Mucosa of descending colon (tissue), 3 donors: ENCODE measurements around the gene SFXN3. TPM values are rescaled to one million over a fixed set of nuclear protein-coding genes. Genes with fewer than 3 reads are reported as not detected.

Source experiments
- ATAC-seq: fragments of 200-7000 bp; cut with Tn5 transposase; one replicate; pipeline ENCODE4 v1.9.1; 2020; ENCODE audit warnings: mild to moderate bottlenecking, moderate library complexity
- DNase-seq, 3 donors: peaks; one replicate each; pipeline ENCODE4 v3.0.0-alpha.2; 2020
- H3K36me3 ChIP-seq: fragments of 200-600 bp; one replicate; pipeline ENCODE4 v1.8.0; 2021; ENCODE audit warnings: low read depth, mild to moderate bottlenecking
- H3K4me1 ChIP-seq: fragments of 200-600 bp; one replicate; pipeline ENCODE4 v1.8.0; 2021; ENCODE audit warnings: low read depth, mild to moderate bottlenecking
- H3K4me3 ChIP-seq: fragments of 200-600 bp; one replicate; pipeline ENCODE4 v1.8.0; 2021; ENCODE audit warnings: mild to moderate bottlenecking
- H3K9me3 ChIP-seq: fragments of 200-600 bp; one replicate; pipeline ENCODE4 v1.8.0; 2021; ENCODE audit warnings: mild to moderate bottlenecking
- intact Hi-C, 2 donors: fragments of 100-400 bp; cut with DNase I in 1 of 2; cut with micrococcal nuclease in 1 of 2; formaldehyde crosslinking; loops; one replicate each; pipeline versions ENCODE4 v1.11.0 to v1.11.1; 2022; cut with DNase I, micrococcal nuclease
- total RNA-seq, 3 donors: library from RNA; stranded (reverse); fragmentation: NEBNext Ultra II Directional in 2 of 3; extraction: Animal tissue kit (Norgen Biotek cat#: 25700) in 2 of 3; gene quantifications; one replicate each; pipeline versions ENCODE4 v1.2.1 to v1.2.4, GENCODE V29; 2021 to 2023
- TF ChIP-seq, protein P1 (sequence below): fragments of 200-600 bp; IDR thresholded peaks from one replicate; pipeline ENCODE4 v1.8.0; 2022; ENCODE audit warnings: antibody characterized with exemption, mild to moderate bottlenecking
- donor health status: DM: no; HTN: no; CAD: no; lungs with moderate emphysema.
- donor health status: DM: no; HTN: no; CAD: no.
- donor health status: DM: no; HTN: yes; CAD: no.

Gene SFXN3
- total RNA-seq, 3 donors from 2014 or later, result 8.7 to 28.7 (median 28.0) TPM

DNA sequence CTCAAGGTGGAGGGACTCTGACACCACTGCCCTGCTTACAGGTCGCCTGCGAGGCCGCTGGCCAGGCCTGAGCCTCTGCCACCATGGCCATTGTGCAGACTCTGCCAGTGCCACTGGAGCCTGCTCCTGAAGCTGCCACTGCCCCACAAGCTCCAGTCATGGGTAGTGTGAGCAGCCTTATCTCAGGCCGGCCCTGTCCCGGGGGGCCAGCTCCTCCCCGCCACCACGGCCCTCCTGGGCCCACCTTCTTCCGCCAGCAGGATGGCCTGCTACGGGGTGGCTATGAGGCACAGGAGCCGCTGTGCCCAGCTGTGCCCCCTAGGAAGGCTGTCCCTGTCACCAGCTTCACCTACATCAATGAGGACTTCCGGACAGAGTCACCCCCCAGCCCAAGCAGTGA is 28.6 kb upstream of the SFXN3 start:
- intact Hi-C loops, result no loop called here
- H3K36me3 ChIP-seq, result peaks cover 4% of the 10 kb centered on the region
- TF ChIP-seq, protein P1, sequence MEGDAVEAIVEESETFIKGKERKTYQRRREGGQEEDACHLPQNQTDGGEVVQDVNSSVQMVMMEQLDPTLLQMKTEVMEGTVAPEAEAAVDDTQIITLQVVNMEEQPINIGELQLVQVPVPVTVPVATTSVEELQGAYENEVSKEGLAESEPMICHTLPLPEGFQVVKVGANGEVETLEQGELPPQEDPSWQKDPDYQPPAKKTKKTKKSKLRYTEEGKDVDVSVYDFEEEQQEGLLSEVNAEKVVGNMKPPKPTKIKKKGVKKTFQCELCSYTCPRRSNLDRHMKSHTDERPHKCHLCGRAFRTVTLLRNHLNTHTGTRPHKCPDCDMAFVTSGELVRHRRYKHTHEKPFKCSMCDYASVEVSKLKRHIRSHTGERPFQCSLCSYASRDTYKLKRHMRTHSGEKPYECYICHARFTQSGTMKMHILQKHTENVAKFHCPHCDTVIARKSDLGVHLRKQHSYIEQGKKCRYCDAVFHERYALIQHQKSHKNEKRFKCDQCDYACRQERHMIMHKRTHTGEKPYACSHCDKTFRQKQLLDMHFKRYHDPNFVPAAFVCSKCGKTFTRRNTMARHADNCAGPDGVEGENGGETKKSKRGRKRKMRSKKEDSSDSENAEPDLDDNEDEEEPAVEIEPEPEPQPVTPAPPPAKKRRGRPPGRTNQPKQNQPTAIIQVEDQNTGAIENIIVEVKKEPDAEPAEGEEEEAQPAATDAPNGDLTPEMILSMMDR, result no peak

DNA sequence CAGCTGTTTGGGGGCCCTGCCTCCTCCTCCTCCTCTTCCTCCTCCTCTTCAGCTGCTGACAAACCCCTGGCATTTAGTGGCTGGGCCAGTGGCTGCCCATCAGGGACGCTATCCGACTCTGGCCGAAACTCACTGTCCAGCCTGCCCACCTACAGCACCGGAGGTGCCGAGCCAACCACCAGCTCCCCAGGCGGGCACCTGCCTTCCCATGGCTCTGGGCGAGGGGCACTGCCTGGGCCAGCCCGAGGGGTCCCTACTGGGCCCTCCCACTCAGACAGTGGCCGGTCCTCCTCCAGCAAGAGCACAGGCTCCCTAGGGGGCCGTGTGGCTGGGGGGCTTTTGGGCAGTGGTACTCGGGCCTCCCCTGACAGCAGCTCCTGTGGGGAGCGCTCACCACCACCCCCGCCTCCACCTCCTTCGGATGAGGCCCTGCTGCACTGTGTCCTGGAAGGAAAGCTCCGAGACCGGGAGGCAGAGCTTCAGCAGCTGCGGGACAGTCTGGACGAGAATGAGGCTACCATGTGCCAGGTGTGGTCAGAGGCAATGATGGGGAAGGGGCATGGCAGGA is 27.3 kb upstream of the SFXN3 start:
- TF ChIP-seq, protein P1, result no peak
- Histone ChIP-seq H3K4me3 (no peak overlapping the region), H3K9me3 (no peaks in the 10 kb centered on the region), H3K4me1 (peaks cover 11% of the 10 kb centered on the region), H3K36me3 (peaks cover 4% of the 10 kb centered on the region)
- DNase-seq, result no peak
- ATAC-seq, result no peak
- intact Hi-C loops, result no loop called here

More for the DNA sequence above, 28.6 kb upstream of the SFXN3 start:
- Histone ChIP-seq H3K4me3 (no peak overlapping the region), H3K9me3 (no peaks in the 10 kb centered on the region), H3K4me1 (peaks cover 11% of the 10 kb centered on the region)
- DNase-seq (no peak), ATAC-seq (no peak)

DNA sequence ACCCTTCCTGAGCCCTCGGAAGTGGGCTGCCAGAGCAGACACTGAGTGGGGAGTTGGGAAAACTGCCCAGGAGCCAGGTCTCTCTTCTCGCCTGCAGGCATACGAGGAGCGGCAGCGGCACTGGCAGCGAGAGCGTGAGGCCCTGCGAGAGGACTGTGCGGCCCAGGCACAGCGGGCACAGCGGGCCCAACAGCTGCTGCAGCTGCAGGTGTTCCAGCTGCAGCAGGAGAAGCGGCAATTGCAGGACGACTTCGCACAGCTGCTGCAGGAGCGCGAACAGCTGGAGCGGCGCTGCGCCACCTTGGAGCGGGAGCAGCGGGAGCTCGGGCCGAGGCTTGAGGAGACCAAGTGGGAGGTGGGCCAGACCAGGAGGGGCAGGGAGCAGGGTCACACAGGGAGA is 25.7 kb upstream of the SFXN3 start:
- TF ChIP-seq, protein P1, result no peak
- intact Hi-C loops, result no loop called here
- Histone ChIP-seq H3K9me3 (no peaks in the 10 kb centered on the region), H3K4me3 (no peak overlapping the region), H3K4me1 (peaks cover 9% of the 10 kb centered on the region), H3K36me3 (peaks cover 4% of the 10 kb centered on the region)
- DNase-seq, result no peak
- no peak for ATAC-seq

DNA sequence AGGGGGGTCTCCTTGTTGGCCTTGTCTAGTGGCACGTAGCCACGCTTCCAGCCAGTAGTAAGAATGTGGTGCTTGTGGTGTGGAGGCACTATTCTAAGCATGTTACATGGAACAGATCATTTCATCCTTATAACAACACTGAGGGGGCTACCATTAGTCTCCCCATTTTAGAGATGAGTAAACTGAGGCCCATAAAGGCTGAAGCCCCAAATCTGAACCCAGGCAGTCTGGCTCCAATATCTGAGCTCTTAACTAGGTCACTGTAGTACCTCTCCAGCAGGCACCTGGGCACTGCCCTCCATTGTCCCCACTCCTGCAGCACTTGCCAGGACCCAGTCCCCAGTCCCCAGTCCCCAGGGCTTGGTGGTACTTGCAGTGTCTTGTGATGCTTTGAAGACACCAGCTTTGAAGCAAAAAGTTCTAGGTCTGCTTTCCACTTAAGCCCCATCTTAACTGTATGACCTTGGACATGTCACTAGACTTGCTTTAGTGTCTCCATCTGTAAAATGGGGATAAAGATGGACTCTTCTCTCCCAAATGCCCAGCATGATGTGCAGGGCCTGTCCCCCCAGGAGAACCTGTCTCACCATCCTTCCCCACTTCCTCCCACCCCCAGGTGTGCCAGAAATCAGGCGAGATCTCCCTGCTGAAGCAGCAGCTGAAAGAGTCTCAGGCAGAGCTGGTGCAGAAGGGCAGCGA is 25.0 kb upstream of the SFXN3 start:
- intact Hi-C loops, result no loop called here
- DNase-seq, result no peak
- ATAC-seq, result no peak
- TF ChIP-seq, protein P1, result no peak
- Histone ChIP-seq H3K4me3 (no peak overlapping the region), H3K36me3 (peaks cover 4% of the 10 kb centered on the region), H3K9me3 (no peaks in the 10 kb centered on the region), H3K4me1 (peaks cover 5% of the 10 kb centered on the region)

DNA sequence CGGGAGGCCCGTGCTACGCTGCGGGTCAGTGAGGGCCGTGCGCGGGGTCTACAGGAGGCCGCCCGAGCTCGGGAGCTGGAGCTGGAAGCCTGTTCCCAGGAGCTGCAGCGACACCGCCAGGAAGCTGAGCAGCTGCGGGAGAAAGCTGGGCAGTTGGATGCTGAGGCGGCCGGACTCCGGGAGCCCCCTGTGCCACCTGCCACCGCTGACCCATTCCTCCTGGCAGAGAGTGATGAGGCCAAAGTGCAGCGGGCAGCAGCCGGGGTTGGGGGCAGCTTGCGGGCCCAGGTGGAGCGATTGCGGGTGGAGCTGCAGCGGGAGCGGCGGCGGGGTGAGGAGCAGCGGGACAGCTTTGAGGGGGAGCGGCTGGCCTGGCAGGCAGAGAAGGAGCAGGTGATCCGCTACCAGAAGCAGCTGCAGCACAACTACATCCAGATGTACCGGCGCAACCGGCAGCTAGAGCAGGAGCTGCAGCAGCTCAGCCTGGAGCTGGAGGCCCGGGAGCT is 24.4 kb upstream of the SFXN3 start:
- no peak for ATAC-seq
- H3K36me3 ChIP-seq, result peaks cover 4% of the 10 kb centered on the region
- intact Hi-C loops, result no loop called here
- TF ChIP-seq, protein P1, result no peak
- no peak overlapping the region for H3K4me3 ChIP-seq
- no peaks in the 10 kb centered on the region for H3K9me3 ChIP-seq
- H3K4me1 ChIP-seq, result peaks cover 4% of the 10 kb centered on the region
- no peak for DNase-seq
